ENCODE results near the gene RAB3C.

DNA sequence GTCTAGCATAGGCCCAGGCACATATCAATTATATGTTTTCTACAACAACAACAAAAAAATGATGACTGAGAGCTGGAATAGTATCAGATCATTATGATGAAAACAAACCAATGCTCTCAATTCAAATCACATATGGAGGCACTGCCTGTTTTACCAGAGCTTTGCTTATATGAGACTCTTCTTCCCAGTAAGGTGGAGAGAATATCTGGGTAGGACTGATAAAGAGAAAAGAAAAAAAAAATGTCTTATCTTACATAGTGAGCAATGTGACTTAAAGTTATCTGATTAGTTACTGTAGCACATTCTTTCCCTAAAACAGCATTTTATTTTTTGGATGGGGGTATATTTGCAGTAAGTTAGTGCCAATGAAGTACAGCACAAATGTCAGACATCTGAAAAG lies 154.8 kb downstream of the RAB3C start:
- TF ChIP-seq POLR2A (IDR thresholded peaks at IDR 0.05) = no peak
- TF ChIP-seq, protein P1, sequence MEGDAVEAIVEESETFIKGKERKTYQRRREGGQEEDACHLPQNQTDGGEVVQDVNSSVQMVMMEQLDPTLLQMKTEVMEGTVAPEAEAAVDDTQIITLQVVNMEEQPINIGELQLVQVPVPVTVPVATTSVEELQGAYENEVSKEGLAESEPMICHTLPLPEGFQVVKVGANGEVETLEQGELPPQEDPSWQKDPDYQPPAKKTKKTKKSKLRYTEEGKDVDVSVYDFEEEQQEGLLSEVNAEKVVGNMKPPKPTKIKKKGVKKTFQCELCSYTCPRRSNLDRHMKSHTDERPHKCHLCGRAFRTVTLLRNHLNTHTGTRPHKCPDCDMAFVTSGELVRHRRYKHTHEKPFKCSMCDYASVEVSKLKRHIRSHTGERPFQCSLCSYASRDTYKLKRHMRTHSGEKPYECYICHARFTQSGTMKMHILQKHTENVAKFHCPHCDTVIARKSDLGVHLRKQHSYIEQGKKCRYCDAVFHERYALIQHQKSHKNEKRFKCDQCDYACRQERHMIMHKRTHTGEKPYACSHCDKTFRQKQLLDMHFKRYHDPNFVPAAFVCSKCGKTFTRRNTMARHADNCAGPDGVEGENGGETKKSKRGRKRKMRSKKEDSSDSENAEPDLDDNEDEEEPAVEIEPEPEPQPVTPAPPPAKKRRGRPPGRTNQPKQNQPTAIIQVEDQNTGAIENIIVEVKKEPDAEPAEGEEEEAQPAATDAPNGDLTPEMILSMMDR (IDR thresholded peaks at IDR 0.05 in 8 of 11, conservative IDR thresholded peaks at IDR 0.05 in 3 of 11) = no peak

Measured in spleen (tissue), 7 donors.